ENCODE data around the gene RAB11FIP4.

- no peak for TF ChIP-seq CTCF (IDR thresholded peaks at IDR 0.05; ENCODE audit: borderline replicate concordance, extremely low read depth, low read length, poor library complexity, severe bottlenecking)
- TF ChIP-seq EZH2 (IDR thresholded peaks at IDR 0.05; ENCODE audit: borderline replicate concordance, low read depth, low read length, severe bottlenecking): no peak
These were observed 46.4 kb downstream of the RAB11FIP4 start for GRCh38 chr17:31437720-31438400.
